ENCODE results near the gene PRSS56.

Gene PRSS56

DNA sequence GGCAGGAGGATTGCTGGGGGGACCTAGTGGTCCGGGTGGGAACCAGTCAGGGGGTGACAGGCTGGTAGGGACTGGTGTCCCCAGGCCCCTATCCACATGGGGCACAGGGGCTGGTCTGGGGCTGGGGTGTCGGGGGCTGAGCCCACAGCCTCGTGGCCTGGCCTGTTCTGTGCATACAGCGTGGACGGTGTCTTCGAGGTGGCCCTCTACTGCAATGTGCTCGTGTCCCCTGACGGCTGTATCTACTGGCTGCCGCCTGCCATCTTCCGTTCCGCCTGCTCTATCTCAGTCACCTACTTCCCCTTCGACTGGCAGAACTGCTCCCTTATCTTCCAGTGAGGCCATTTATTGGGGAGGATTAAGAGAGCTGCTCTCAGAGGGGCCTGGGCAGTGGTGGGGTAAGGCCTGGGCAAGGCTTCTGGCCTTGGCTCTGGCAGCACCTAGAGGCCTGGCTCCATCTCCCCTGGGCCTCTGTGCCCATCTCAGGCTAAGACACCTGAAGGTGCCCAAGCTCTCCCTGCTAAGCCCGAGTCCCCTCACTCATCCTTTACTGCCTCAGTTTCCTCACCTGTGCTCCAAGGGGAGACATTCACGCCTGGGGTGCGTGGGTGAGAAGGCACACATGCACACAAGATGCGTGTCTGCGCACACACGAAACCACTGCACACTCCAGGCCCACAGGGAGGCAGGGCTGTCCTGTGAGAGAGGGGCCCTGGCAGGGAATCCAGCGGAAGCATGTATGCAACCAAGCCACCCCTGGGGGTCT lies 21.2 kb downstream of the PRSS56 start:
- Histone ChIP-seq H3K9me3 (ENCODE audit: control insufficient read depth in 5 of 5, low read length in 5 of 5) (peaks cover 1 to 4% (median 2%) of the 10 kb centered on the region in 5 donors), H3K27me3 (ENCODE audit: control insufficient read depth in 5 of 5, insufficient read depth in 4 of 5, low read length in 5 of 5) (peaks cover 6 to 38% (median 26%) of the 10 kb centered on the region in 5 donors), H3K27ac (ENCODE audit: low read depth, low read length) (no peak overlapping the region), H3K36me3 (ENCODE audit: control insufficient read depth in 5 of 5, insufficient read depth in 5 of 5, low read length in 5 of 5) (no peaks in the 10 kb centered on the region), H3K4me3 (ENCODE audit: low read depth in 1 of 5, low read length in 5 of 5) (no peak overlapping the region), H3K4me1 (ENCODE audit: control insufficient read depth in 5 of 5, insufficient read depth in 5 of 5, low read length in 5 of 5) (no peaks in the 10 kb centered on the region), H3K9ac (ENCODE audit: low read length in 5 of 5) (no peak overlapping the region)

DNA sequence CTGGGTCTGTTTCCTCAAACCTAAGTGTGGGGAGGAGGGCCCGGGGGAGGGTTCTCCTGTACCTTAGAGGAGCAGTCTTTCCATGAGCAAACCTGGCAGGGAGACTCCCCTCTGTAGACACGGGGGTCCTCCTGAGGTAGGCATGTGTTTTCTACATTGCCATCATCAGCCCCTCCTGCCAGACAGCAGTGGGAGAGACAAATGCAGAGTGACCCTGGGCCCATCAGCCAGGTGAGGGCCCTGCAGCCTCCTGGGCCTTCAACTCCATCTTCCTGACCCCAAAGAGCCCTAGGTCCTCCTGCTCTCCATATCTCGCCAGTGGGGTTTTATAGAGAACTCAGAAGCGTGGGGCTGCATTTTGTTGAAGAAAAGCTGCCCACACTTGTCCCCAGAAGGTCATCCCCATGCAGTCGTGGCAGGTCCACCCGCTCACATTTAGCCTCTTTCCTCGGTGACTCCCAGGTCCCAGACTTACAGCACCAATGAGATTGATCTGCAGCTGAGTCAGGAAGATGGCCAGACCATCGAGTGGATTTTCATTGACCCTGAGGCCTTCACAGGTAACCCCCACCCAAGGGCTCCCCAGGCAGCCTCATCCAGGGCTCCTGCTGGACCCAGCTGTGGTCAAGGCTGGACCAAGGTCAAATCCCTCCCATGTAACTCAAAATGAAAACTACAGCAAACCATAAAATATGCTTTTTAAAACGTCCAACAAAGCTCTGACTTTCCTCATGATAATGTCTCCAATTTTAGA lies 21.9 kb downstream of the PRSS56 start:
- Histone ChIP-seq H3K4me3 (ENCODE audit: low read depth in 1 of 5, low read length in 5 of 5) (no peak overlapping the region), H3K27me3 (ENCODE audit: control insufficient read depth in 5 of 5, insufficient read depth in 4 of 5, low read length in 5 of 5) (peaks cover 6 to 30% (median 24%) of the 10 kb centered on the region in 5 donors), H3K4me1 (ENCODE audit: control insufficient read depth in 5 of 5, insufficient read depth in 5 of 5, low read length in 5 of 5) (no peaks in the 10 kb centered on the region), H3K9ac (ENCODE audit: low read length in 5 of 5) (no peak overlapping the region), H3K27ac (ENCODE audit: low read depth, low read length) (no peak overlapping the region), H3K36me3 (ENCODE audit: control insufficient read depth in 5 of 5, insufficient read depth in 5 of 5, low read length in 5 of 5) (peaks cover 0 to 3% (median 0%) of the 10 kb centered on the region in 5 donors), H3K9me3 (ENCODE audit: control insufficient read depth in 5 of 5, low read length in 5 of 5) (no peaks in the 10 kb centered on the region)

DNA sequence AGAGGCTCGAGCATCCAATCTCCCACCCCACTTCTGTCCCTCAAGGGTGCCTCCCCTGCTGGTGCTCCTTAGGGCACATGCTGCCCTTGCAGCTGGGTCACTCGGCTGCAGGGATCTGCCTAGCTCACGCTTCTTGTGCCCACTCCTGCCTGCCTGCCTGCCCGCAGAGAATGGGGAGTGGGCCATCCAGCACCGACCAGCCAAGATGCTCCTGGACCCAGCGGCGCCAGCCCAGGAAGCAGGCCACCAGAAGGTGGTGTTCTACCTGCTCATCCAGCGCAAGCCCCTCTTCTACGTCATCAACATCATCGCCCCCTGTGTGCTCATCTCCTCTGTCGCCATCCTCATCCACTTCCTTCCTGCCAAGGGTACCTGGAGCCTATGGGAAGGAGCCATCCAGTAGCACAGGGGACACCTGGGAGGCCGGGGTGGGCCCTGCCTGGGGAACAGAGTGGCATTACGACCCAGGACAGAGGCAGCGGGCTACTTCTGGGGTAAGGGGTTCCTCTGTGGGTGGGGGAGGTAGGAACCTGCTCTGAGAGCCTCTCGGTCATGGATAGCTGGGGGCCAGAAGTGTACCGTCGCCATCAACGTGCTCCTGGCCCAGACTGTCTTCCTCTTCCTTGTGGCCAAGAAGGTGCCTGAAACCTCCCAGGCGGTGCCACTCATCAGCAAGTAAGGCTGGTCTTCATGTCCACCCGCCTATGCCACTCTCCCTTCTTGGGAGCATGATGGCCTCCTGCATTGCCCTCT lies 22.7 kb downstream of the PRSS56 start:
- Histone ChIP-seq H3K4me1 (ENCODE audit: control insufficient read depth in 5 of 5, insufficient read depth in 5 of 5, low read length in 5 of 5) (no peaks in the 10 kb centered on the region), H3K4me3 (ENCODE audit: low read depth in 1 of 5, low read length in 5 of 5) (no peak overlapping the region), H3K9me3 (ENCODE audit: control insufficient read depth in 5 of 5, low read length in 5 of 5) (no peaks in the 10 kb centered on the region), H3K27ac (ENCODE audit: low read depth, low read length) (no peak overlapping the region), H3K36me3 (ENCODE audit: control insufficient read depth in 5 of 5, insufficient read depth in 5 of 5, low read length in 5 of 5) (peaks cover 0 to 3% (median 0%) of the 10 kb centered on the region in 5 donors), H3K27me3 (ENCODE audit: control insufficient read depth in 5 of 5, insufficient read depth in 4 of 5, low read length in 5 of 5) (peaks cover 6 to 25% (median 24%) of the 10 kb centered on the region in 5 donors), H3K9ac (ENCODE audit: low read length in 5 of 5) (no peak overlapping the region)

DNA sequence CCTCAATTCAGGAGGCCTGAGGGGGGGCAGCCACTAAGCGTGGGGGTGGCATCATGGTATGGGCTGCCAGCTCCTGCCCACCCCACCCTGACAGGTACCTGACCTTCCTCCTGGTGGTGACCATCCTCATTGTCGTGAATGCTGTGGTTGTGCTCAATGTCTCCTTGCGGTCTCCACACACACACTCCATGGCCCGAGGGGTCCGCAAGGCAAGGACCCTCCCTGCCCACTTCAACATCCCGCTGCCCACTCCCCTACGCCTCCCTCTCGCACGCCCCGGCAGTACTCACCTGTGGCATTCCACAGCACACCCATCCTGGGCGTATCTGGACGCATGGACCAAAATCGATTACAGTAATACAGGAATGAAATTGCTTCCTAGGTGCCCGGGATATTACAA lies 23.3 kb downstream of the PRSS56 start:
- Histone ChIP-seq H3K9ac (ENCODE audit: low read length in 5 of 5) (no peak overlapping the region), H3K9me3 (ENCODE audit: control insufficient read depth in 5 of 5, low read length in 5 of 5) (no peaks in the 10 kb centered on the region), H3K4me1 (ENCODE audit: control insufficient read depth in 5 of 5, insufficient read depth in 5 of 5, low read length in 5 of 5) (no peaks in the 10 kb centered on the region), H3K36me3 (ENCODE audit: control insufficient read depth in 5 of 5, insufficient read depth in 5 of 5, low read length in 5 of 5) (peaks cover 0 to 3% (median 0%) of the 10 kb centered on the region in 5 donors), H3K27me3 (ENCODE audit: control insufficient read depth in 5 of 5, insufficient read depth in 4 of 5, low read length in 5 of 5) (peaks cover 6 to 22% (median 21%) of the 10 kb centered on the region in 5 donors), H3K27ac (ENCODE audit: low read depth, low read length) (no peak overlapping the region), H3K4me3 (ENCODE audit: low read depth in 1 of 5, low read length in 5 of 5) (no peak overlapping the region)

DNA sequence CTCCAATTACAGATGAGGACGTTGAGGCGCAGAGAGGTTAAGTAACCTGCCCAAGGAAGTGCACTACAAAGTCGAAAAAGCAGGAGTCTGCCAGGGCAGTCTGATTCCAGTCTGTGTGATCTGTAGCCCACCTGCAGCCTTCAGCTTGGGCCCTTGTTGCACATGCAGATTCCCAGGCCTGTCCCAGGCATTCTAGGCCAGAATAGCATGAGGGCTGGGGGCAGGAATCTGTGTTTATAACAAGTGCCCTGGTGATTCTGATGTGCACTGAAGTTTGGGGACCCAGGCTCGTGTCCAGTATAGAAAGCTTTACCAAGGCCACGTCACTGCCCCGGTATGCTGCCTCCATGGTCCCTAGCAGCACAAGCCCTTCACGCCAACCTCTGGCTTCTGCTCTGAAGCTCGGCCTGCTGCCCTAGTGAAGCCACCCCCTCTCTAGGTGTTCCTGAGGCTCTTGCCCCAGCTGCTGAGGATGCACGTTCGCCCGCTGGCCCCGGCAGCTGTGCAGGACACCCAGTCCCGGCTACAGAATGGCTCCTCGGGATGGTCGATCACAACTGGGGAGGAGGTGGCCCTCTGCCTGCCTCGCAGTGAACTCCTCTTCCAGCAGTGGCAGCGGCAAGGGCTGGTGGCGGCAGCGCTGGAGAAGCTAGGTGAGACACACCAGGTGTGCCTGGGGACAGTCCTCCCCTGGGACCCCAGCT lies 23.9 kb downstream of the PRSS56 start:
- H3K4me1 ChIP-seq (ENCODE audit: control insufficient read depth in 5 of 5, insufficient read depth in 5 of 5, low read length in 5 of 5): no peaks in the 10 kb centered on the region
- H3K27me3 ChIP-seq (ENCODE audit: control insufficient read depth in 5 of 5, insufficient read depth in 4 of 5, low read length in 5 of 5): peaks cover 6 to 21% (median 19%) of the 10 kb centered on the region in 5 donors
- H3K9ac ChIP-seq (ENCODE audit: low read length in 5 of 5): no peak overlapping the region
- H3K36me3 ChIP-seq (ENCODE audit: control insufficient read depth in 5 of 5, insufficient read depth in 5 of 5, low read length in 5 of 5): peaks cover 0 to 3% (median 0%) of the 10 kb centered on the region in 5 donors
- H3K27ac ChIP-seq (ENCODE audit: low read depth, low read length): no peak overlapping the region
- H3K4me3 ChIP-seq (ENCODE audit: low read depth in 1 of 5, low read length in 5 of 5): no peak overlapping the region
- no peaks in the 10 kb centered on the region for H3K9me3 ChIP-seq (ENCODE audit: control insufficient read depth in 5 of 5, low read length in 5 of 5)

DNA sequence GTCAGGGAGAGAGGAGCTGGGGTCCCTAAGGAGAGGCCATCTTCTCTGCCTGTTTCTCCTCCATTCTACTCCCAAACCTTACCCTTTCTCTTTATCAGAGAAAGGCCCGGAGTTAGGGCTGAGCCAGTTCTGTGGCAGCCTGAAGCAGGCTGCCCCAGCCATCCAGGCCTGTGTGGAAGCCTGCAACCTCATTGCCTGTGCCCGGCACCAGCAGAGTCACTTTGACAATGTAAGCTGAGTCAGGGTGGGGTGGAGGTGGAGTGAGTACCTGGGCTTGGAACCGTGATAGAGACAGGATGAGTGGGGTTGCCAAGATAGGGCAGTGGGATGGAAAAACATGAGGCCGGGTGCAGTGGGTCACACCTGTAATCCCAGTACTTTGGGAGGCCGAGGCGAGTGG lies 24.5 kb downstream of the PRSS56 start:
- peaks cover under 1 to 16% (median 13%) of the 10 kb centered on the region in 5 donors for H3K27me3 ChIP-seq (ENCODE audit: control insufficient read depth in 5 of 5, insufficient read depth in 4 of 5, low read length in 5 of 5)
- no peaks in the 10 kb centered on the region for H3K9me3 ChIP-seq (ENCODE audit: control insufficient read depth in 5 of 5, low read length in 5 of 5)
- H3K36me3 ChIP-seq (ENCODE audit: control insufficient read depth in 5 of 5, insufficient read depth in 5 of 5, low read length in 5 of 5): peaks cover 0 to 3% (median 0%) of the 10 kb centered on the region in 5 donors
- H3K4me3 ChIP-seq (ENCODE audit: low read depth in 1 of 5, low read length in 5 of 5): no peak overlapping the region
- H3K27ac ChIP-seq (ENCODE audit: low read depth, low read length): no peak overlapping the region
- no peak overlapping the region for H3K9ac ChIP-seq (ENCODE audit: low read length in 5 of 5)
- peaks cover 0 to 5% (median 1%) of the 10 kb centered on the region in 5 donors for H3K4me1 ChIP-seq (ENCODE audit: control insufficient read depth in 5 of 5, insufficient read depth in 5 of 5, low read length in 5 of 5)

DNA sequence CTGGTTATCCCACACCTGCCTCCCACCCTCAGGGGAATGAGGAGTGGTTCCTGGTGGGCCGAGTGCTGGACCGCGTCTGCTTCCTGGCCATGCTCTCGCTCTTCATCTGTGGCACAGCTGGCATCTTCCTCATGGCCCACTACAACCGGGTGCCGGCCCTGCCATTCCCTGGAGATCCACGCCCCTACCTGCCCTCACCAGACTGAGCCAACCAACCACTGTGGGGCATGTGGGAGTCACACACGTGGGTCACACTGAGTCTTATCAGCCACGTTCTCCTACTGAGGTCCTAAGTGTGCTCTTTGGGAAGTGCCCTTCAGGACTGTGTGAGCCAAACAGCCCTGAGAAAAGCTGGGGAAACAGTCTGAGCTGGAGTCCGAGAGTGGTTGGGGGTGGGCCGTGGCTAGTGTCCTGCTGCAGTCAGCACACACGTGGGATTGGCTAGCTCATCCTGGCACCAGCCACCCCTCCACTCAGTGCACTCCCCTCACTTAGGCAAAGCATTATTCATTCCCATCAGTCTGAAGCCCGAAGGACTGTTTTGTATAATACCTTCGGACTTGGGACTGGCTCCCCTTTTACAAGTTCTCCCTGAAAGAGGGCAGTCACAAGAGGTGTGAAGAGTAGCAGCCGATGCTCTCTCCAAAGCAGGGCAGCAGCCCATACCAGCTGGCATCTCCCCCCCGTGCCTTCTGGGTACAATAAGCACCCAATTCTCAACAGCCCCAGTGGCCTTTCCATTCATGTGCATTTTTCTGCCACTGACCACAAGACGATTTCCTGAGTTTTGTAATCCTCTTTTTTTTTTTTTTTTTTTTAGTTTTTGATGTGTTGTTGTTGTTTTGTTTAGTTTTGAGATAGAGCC lies 25.6 kb downstream of the PRSS56 start:
- Histone ChIP-seq H3K4me3 (ENCODE audit: low read depth in 1 of 5, low read length in 5 of 5) (no peak overlapping the region), H3K9ac (ENCODE audit: low read length in 5 of 5) (no peak overlapping the region), H3K27ac (ENCODE audit: low read depth, low read length) (no peak overlapping the region), H3K9me3 (ENCODE audit: control insufficient read depth in 5 of 5, low read length in 5 of 5) (no peaks in the 10 kb centered on the region), H3K27me3 (ENCODE audit: control insufficient read depth in 5 of 5, insufficient read depth in 4 of 5, low read length in 5 of 5) (peaks cover 0 to 8% (median 3%) of the 10 kb centered on the region in 5 donors), H3K36me3 (ENCODE audit: control insufficient read depth in 5 of 5, insufficient read depth in 5 of 5, low read length in 5 of 5) (peaks cover 0 to 3% (median 0%) of the 10 kb centered on the region in 5 donors), H3K4me1 (ENCODE audit: control insufficient read depth in 5 of 5, insufficient read depth in 5 of 5, low read length in 5 of 5) (peaks cover 0 to 10% (median 7%) of the 10 kb centered on the region in 5 donors)

DNA sequence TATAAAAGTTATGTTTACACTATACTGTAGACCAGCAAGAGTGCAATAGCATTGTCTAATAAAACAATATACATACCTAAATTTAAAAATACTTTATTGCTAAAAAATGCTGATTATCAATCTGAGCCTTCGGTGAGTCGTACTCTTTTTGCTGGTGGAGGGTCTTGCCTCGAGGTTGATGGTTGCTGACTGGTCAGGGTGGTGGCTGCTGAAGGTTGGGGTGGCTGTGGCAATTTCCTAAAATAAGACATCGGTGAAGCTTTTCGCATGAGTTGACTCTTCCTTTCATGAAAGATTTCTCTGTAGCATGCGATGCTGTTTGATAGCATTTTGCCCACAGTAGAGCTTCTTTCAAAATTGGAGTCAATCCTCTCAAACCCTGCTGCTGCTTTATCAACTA lies 27.8 kb downstream of the PRSS56 start:
- H3K27ac ChIP-seq (ENCODE audit: low read depth, low read length): no peak overlapping the region
- H3K36me3 ChIP-seq (ENCODE audit: control insufficient read depth in 5 of 5, insufficient read depth in 5 of 5, low read length in 5 of 5): peaks cover 0 to 3% (median 0%) of the 10 kb centered on the region in 5 donors
- H3K4me1 ChIP-seq (ENCODE audit: control insufficient read depth in 5 of 5, insufficient read depth in 5 of 5, low read length in 5 of 5): peaks cover 9 to 23% (median 19%) of the 10 kb centered on the region in 5 donors
- H3K9me3 ChIP-seq (ENCODE audit: control insufficient read depth in 5 of 5, low read length in 5 of 5): no peaks in the 10 kb centered on the region
- H3K9ac ChIP-seq (ENCODE audit: low read length in 5 of 5): no peak overlapping the region
- H3K27me3 ChIP-seq (ENCODE audit: control insufficient read depth in 5 of 5, insufficient read depth in 4 of 5, low read length in 5 of 5): no peaks in the 10 kb centered on the region
- no peak overlapping the region for H3K4me3 ChIP-seq (ENCODE audit: low read depth in 1 of 5, low read length in 5 of 5)
